ENCODE results near the gene NAV2.

NAV2 gene

DNA sequence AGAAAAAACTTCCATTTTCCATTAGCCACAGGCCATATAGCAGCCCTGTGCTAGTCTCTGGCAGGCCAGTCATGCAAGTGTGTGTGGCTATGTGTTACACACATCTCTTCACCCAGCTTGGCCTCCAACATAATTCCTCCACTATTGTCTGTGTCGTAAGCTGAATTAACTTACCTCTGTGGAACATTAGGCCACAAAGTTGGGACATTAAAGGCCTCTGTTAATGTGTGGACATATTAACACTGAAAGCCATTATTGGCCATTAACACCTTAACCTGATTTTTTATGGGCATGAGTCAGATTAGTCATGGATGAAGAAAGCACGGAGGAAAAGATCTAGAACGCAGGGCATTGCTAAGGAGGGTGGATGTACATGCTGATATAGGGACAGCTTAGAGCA is 347.5 kb downstream of the NAV2 start:
- Histone ChIP-seq H3K9me3 (ENCODE audit: control insufficient read depth, low read length) (no peaks in the 10 kb centered on the region), H3K9ac (ENCODE audit: low read length) (no peak overlapping the region), H3K36me3 (ENCODE audit: control insufficient read depth, insufficient read depth, low read length) (no peaks in the 10 kb centered on the region), H3K4me3 (ENCODE audit: low read length) (no peak overlapping the region), H3K4me1 (ENCODE audit: control insufficient read depth, insufficient read depth, low read length) (no peaks in the 10 kb centered on the region), H3K27me3 (ENCODE audit: control insufficient read depth, insufficient read depth, low read length) (no peaks in the 10 kb centered on the region)

DNA sequence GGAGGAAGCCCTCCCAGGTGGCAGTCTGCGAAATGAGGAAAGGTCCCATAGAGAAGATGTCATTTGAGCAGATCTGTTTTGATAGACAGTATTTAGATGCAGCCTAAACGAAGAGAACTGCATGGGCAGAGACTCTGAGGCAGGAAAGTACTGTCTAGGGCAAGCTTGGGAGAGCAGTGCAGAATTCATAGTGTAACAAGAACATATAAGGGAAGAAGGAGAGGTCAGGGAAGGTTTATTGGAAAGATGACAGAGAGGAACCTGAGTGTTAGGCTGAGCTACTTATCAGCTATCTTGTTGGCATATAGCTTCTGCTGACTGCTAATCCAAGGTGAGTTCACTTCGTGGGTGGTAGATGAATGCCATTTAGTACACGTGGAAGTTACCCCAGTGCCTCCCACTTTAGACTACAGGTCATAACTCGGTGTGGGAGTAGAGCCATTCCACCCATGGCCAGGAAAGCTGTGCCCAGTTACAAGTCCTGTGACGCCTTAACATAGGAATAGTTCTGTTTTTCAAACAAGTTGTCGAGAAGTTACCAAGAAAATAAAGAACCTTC is 348.1 kb downstream of the NAV2 start:
- Histone ChIP-seq H3K4me3 (ENCODE audit: low read length) (no peak overlapping the region), H3K9me3 (ENCODE audit: control insufficient read depth, low read length) (no peaks in the 10 kb centered on the region), H3K9ac (ENCODE audit: low read length) (no peak overlapping the region), H3K36me3 (ENCODE audit: control insufficient read depth, insufficient read depth, low read length) (no peaks in the 10 kb centered on the region), H3K27me3 (ENCODE audit: control insufficient read depth, insufficient read depth, low read length) (no peaks in the 10 kb centered on the region), H3K4me1 (ENCODE audit: control insufficient read depth, insufficient read depth, low read length) (no peaks in the 10 kb centered on the region)

DNA sequence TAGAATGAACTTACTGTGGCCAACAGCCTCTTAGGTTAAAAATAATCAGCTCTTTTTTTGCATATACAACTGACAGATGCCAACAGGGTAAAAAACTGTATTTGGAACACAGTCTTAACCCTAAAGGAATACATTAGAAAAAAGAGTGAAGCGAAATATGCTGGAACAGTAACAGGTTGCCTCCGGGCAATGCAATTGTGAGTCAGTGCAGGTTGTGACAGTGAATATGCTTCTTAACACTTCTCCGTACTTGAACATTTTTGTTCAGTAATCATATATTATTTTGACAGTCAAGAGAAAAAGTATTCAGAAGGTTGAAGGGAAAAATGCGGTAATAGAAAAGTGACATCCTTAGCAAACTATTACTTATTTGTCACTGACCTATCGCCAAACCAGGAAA is 349.1 kb downstream of the NAV2 start:
- Histone ChIP-seq H3K9me3 (ENCODE audit: control insufficient read depth, low read length) (no peaks in the 10 kb centered on the region), H3K36me3 (ENCODE audit: control insufficient read depth, insufficient read depth, low read length) (no peaks in the 10 kb centered on the region), H3K9ac (ENCODE audit: low read length) (no peak overlapping the region), H3K4me1 (ENCODE audit: control insufficient read depth, insufficient read depth, low read length) (no peaks in the 10 kb centered on the region), H3K27me3 (ENCODE audit: control insufficient read depth, insufficient read depth, low read length) (no peaks in the 10 kb centered on the region), H3K4me3 (ENCODE audit: low read length) (no peak overlapping the region)

DNA sequence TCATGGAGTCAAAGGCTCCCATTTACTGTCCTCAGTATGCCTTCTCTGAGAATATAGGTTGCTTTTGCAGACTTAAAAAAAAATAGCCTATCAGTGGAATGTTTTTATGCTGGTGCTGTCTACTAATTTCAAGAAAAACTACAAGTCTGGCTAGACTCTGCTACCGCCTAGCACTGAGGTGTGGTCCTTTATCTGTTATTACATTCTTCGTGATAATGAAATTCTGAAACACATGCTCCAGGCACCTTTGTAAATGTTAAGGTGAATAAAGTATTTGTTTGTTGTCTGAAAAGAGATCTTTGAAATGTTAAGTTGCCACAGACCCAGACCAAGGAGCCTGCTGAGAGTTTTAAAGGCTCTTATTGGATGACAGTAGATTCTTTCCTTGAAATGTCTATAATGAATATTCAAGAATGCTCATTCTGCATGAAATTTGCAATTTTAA is 352.3 kb downstream of the NAV2 start:
- H3K9ac ChIP-seq (ENCODE audit: low read length) = no peak overlapping the region
- H3K4me1 ChIP-seq (ENCODE audit: control insufficient read depth, insufficient read depth, low read length) = no peaks in the 10 kb centered on the region
- no peaks in the 10 kb centered on the region for H3K36me3 ChIP-seq (ENCODE audit: control insufficient read depth, insufficient read depth, low read length)
- no peaks in the 10 kb centered on the region for H3K9me3 ChIP-seq (ENCODE audit: control insufficient read depth, low read length)
- no peak overlapping the region for H3K4me3 ChIP-seq (ENCODE audit: low read length)
- no peaks in the 10 kb centered on the region for H3K27me3 ChIP-seq (ENCODE audit: control insufficient read depth, insufficient read depth, low read length)

DNA sequence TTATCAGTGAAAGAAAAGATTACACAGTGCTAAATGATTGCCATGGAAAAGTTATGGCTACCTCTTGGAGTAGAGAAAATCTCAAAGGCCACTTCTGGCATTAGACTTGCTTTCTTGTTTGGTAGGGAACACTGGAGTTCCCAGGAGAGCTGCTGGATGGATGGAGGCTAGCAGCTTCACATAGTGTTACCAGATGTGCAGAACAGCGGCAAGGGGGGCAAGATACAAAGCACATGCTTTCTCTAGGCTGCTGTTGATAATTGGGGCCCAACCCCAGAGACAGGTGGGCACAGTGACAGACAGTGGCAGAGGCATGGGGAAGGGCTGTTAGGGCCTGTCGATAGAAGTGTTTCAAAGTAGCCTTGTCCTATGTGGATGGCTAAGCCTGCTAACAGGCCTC is 352.8 kb downstream of the NAV2 start:
- H3K9me3 ChIP-seq (ENCODE audit: control insufficient read depth, low read length) = no peaks in the 10 kb centered on the region
- no peaks in the 10 kb centered on the region for H3K27me3 ChIP-seq (ENCODE audit: control insufficient read depth, insufficient read depth, low read length)
- H3K36me3 ChIP-seq (ENCODE audit: control insufficient read depth, insufficient read depth, low read length) = no peaks in the 10 kb centered on the region
- no peak overlapping the region for H3K4me3 ChIP-seq (ENCODE audit: low read length)
- H3K4me1 ChIP-seq (ENCODE audit: control insufficient read depth, insufficient read depth, low read length) = no peaks in the 10 kb centered on the region
- H3K9ac ChIP-seq (ENCODE audit: low read length) = no peak overlapping the region

DNA sequence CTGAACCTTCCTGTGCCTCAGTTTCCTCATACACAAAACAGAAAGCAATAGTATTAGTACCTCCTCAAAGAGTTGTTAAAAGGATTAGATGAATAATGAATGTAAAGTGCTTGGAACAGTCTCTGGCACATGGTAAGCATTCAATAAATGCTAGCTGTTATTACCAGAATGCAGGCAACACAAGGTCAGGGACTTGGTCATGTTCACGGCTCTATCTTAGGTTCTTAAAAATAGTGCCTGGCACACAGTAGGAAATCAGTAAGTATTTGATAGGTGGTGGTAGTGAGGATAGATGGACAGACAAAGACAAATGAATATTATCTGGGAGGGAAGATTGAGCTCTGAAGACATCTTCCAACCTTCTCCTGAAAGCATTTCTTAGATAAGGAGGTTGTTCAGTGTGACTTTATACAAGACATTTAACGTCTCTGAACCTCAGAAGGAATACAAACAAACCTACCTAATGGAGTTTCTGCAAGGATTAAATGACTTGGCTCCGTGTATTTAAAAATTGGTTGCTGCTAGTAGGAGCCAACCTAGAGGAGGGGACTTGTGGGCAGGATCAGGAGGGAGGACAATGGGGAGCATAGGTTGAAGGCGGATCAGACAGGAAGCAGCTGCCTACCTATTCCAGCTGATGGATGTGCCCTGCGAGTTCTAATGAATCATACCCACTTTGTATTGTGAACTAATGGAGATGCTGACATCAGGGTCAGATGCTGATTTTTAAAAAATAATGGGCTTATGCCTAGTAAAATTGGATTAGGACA is 353.6 kb downstream of the NAV2 start:
- Histone ChIP-seq H3K4me1 (ENCODE audit: control insufficient read depth, insufficient read depth, low read length) (no peaks in the 10 kb centered on the region), H3K9ac (ENCODE audit: low read length) (no peak overlapping the region), H3K27me3 (ENCODE audit: control insufficient read depth, insufficient read depth, low read length) (no peaks in the 10 kb centered on the region), H3K4me3 (ENCODE audit: low read length) (no peak overlapping the region), H3K9me3 (ENCODE audit: control insufficient read depth, low read length) (no peaks in the 10 kb centered on the region), H3K36me3 (ENCODE audit: control insufficient read depth, insufficient read depth, low read length) (no peaks in the 10 kb centered on the region)

DNA sequence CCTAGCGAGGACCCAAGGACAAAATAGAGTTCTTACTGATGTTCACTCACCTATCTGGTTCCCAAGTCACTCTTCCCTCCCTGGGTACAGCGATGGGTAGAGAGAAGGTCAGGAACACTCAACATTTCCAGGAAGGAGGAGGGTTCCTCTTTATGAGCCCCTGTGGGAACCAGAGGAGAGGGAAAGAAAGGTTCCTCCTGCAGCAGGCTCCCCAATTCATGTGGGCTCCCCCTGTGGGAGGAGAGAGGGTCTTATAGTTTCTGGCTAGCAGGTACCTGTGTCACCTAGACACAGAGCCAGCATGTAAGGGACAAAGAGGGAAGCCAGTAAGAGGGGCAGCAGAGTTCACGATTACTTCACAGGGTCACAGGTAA is 354.1 kb downstream of the NAV2 start:
- Histone ChIP-seq H3K4me1 (ENCODE audit: control insufficient read depth, insufficient read depth, low read length) (no peaks in the 10 kb centered on the region), H3K4me3 (ENCODE audit: low read length) (no peak overlapping the region), H3K27me3 (ENCODE audit: control insufficient read depth, insufficient read depth, low read length) (no peaks in the 10 kb centered on the region), H3K9me3 (ENCODE audit: control insufficient read depth, low read length) (no peaks in the 10 kb centered on the region), H3K9ac (ENCODE audit: low read length) (no peak overlapping the region), H3K36me3 (ENCODE audit: control insufficient read depth, insufficient read depth, low read length) (no peaks in the 10 kb centered on the region)

DNA sequence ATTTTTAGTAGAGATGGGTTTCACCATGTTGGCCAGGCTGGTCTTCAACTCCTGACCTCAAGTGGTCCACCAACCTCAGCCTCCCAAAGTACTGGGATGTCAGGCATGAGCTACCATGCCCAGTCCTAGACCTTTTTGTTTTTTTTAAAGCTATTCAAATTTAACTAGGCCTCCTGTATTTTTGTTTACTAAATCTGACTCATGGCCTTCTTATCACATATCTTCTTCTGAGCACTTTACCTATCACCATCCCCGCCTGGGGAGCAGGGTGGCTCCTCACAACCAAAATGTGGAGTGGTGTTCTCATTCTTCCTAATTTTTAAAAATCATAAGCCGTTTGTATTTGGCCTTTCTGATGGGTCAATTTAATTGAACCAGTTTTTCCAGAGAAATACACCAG is 355.0 kb downstream of the NAV2 start:
- H3K36me3 ChIP-seq (ENCODE audit: control insufficient read depth, insufficient read depth, low read length) = no peaks in the 10 kb centered on the region
- H3K27me3 ChIP-seq (ENCODE audit: control insufficient read depth, insufficient read depth, low read length) = no peaks in the 10 kb centered on the region
- no peak overlapping the region for H3K9ac ChIP-seq (ENCODE audit: low read length)
- H3K9me3 ChIP-seq (ENCODE audit: control insufficient read depth, low read length) = no peaks in the 10 kb centered on the region
- no peak overlapping the region for H3K4me3 ChIP-seq (ENCODE audit: low read length)
- H3K4me1 ChIP-seq (ENCODE audit: control insufficient read depth, insufficient read depth, low read length) = no peaks in the 10 kb centered on the region

DNA sequence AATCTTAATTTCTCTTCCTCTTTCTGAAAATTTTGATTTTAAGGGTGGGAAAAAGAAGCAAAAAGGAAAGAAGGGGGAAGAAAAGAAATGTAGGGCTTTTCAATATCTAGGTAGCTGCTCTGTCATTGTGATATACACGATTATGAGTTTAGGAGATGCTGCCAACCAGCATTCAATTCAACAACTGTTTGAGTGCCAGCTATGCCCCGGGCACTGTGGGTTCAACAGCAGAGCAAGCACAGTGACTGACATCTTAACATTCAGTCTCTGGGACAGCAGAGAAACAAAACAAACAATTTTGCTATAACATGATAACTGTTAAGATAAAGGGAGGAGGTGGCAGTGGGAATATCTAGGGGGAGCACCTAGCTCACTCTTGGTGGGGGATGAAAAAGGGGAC is 356.1 kb downstream of the NAV2 start:
- H3K9ac ChIP-seq (ENCODE audit: low read length) = no peak overlapping the region
- no peaks in the 10 kb centered on the region for H3K9me3 ChIP-seq (ENCODE audit: control insufficient read depth, low read length)
- no peaks in the 10 kb centered on the region for H3K27me3 ChIP-seq (ENCODE audit: control insufficient read depth, insufficient read depth, low read length)
- H3K4me1 ChIP-seq (ENCODE audit: control insufficient read depth, insufficient read depth, low read length) = no peaks in the 10 kb centered on the region
- no peaks in the 10 kb centered on the region for H3K36me3 ChIP-seq (ENCODE audit: control insufficient read depth, insufficient read depth, low read length)
- no peak overlapping the region for H3K4me3 ChIP-seq (ENCODE audit: low read length)

DNA sequence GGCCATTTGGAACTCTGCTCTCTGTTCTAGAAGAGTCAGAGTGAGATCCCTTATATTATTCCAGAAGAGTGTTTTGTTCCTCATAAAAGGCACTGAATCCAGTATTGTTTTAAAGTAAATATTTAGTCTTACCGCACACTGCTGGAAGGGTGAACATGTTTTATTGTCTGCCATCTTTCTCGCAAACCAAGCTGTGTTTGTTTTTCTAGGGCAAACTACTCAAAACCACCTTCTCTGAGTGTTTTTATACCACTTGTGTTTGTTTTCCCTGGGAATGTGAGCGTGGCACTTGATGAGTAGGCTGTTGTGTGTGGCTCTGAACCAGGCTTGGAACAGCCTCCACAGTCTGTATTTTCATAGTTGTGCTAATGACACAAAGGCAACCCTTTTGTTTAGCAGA is 357.8 kb downstream of the NAV2 start:
- H3K4me3 ChIP-seq (ENCODE audit: low read length) = no peak overlapping the region
- no peak overlapping the region for H3K9ac ChIP-seq (ENCODE audit: low read length)
- H3K36me3 ChIP-seq (ENCODE audit: control insufficient read depth, insufficient read depth, low read length) = no peaks in the 10 kb centered on the region
- H3K27me3 ChIP-seq (ENCODE audit: control insufficient read depth, insufficient read depth, low read length) = no peaks in the 10 kb centered on the region
- H3K4me1 ChIP-seq (ENCODE audit: control insufficient read depth, insufficient read depth, low read length) = no peaks in the 10 kb centered on the region
- H3K9me3 ChIP-seq (ENCODE audit: control insufficient read depth, low read length) = no peaks in the 10 kb centered on the region

DNA sequence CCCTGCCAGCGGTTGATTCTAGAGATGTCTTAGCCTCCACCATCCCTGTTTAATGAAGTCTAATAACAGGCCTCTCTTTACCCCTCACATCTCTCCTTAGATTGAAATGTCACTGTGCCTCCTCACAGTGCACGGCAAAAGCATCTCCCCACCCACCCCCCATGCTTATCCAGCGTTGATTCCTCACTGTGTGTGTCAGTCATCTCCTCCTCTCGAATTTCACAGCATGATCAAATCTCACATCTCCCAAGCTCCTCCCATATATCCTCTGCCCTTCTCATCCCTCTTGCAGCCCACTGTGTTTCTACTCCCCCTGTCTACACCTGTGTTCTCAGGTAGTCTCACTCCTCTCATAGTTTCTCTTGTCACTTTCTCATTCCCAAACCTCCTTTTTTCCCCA is 363.0 kb downstream of the NAV2 start:
- Histone ChIP-seq H3K4me1 (ENCODE audit: control insufficient read depth, insufficient read depth, low read length) (no peaks in the 10 kb centered on the region), H3K9ac (ENCODE audit: low read length) (no peak overlapping the region), H3K4me3 (ENCODE audit: low read length) (no peak overlapping the region), H3K36me3 (ENCODE audit: control insufficient read depth, insufficient read depth, low read length) (no peaks in the 10 kb centered on the region), H3K9me3 (ENCODE audit: control insufficient read depth, low read length) (no peaks in the 10 kb centered on the region), H3K27me3 (ENCODE audit: control insufficient read depth, insufficient read depth, low read length) (no peaks in the 10 kb centered on the region)

DNA sequence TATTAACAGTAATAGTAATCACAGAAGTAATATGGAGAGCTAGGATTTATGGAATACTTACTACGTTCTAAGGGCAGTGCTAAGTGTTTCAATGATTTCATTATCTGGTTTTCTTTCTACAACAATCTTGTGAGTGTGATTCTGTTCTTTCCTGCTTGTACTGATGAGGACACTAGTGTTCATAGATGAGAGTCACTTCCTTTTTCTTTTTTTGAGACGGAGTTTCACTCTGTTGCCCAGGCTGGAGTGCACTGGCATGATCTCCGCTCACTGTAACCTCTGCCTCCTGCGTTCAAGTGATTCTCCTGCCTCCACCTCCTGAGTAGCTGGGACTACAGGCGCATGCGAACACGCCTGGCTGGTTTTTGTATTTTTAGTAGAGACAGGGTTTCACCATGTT is 366.2 kb downstream of the NAV2 start:
- H3K9me3 ChIP-seq (ENCODE audit: control insufficient read depth, low read length) = no peaks in the 10 kb centered on the region
- no peaks in the 10 kb centered on the region for H3K36me3 ChIP-seq (ENCODE audit: control insufficient read depth, insufficient read depth, low read length)
- no peaks in the 10 kb centered on the region for H3K27me3 ChIP-seq (ENCODE audit: control insufficient read depth, insufficient read depth, low read length)
- H3K4me3 ChIP-seq (ENCODE audit: low read length) = no peak overlapping the region
- H3K9ac ChIP-seq (ENCODE audit: low read length) = no peak overlapping the region
- no peaks in the 10 kb centered on the region for H3K4me1 ChIP-seq (ENCODE audit: control insufficient read depth, insufficient read depth, low read length)
